SU-DHL-6 (cell line): ENCODE measurements around the gene EPHB6.

ENCODE experiments used
- H2AFZ ChIP-seq: fragments of 200-600 bp; sonication (generic); 2 replicates; pipeline ENCODE4 v1.6.1; 2014; ENCODE audit warnings: low read depth, mild to moderate bottlenecking, moderate library complexity, mixed read lengths, antibody characterized with exemption, low read length; ENCODE audit not compliant: severe bottlenecking
- H3F3A ChIP-seq: fragments of 200-600 bp; shearing (Covaris generic); 2 replicates; pipeline ENCODE4 v1.6.0; 2016; ENCODE audit warnings: antibody characterized with exemption, mild to moderate bottlenecking; ENCODE audit not compliant: insufficient read depth
- H3K27ac ChIP-seq: fragments of 200-600 bp; sonication (generic); 2 replicates; pipeline ENCODE4 v1.5.1; 2016; ENCODE audit warnings: low read depth, mild to moderate bottlenecking, low read length, moderate library complexity, mixed read lengths
- H3K27me3 ChIP-seq: fragments of 200-600 bp; sonication (generic), shearing (Covaris generic); 2 replicates; pipeline ENCODE4 v1.6.0; 2014; ENCODE audit warnings: mild to moderate bottlenecking, low read length
- H3K36me3 ChIP-seq: fragments of 200-600 bp; sonication (generic); 2 replicates; pipeline ENCODE4 v1.6.1; 2014; ENCODE audit warnings: mild to moderate bottlenecking, low read length, mixed read lengths
- H3K4me2 ChIP-seq: fragments of 300-600, 200-600 bp; shearing (Covaris generic), sonication (generic); 2 replicates; pipeline ENCODE4 v1.6.0; 2014; ENCODE audit warnings: low read length, low read depth, mild to moderate bottlenecking; ENCODE audit not compliant: poor library complexity, severe bottlenecking
- H3K4me3 ChIP-seq: fragments of 200-600 bp; sonication (generic); 2 replicates; pipeline ENCODE4 v1.5.1; 2014; ENCODE audit warnings: antibody characterized with exemption, low read length, mild to moderate bottlenecking, mixed read lengths; ENCODE audit not compliant: insufficient read depth, poor library complexity, severe bottlenecking
- H3K79me2 ChIP-seq: fragments of 200-600 bp; sonication (generic); 2 replicates; pipeline ENCODE4 v1.6.1; 2014; ENCODE audit warnings: mild to moderate bottlenecking, low read length, moderate library complexity; ENCODE audit not compliant: insufficient read depth
- H3K9ac ChIP-seq: fragments of 200-600 bp; sonication (generic); 2 replicates; pipeline ENCODE4 v1.7.0; 2014; ENCODE audit warnings: mild to moderate bottlenecking, low read length
- H3K9me2 ChIP-seq: fragments of 200-600 bp; sonication (generic); replicated peaks from 2 replicates; pipeline ENCODE4 v1.6.1; 2014; ENCODE audit warnings: low read length; ENCODE audit not compliant: insufficient read depth
- H3K9me3 ChIP-seq: fragments of 200-600 bp; sonication (generic); 2 replicates; pipeline ENCODE4 v1.6.1; 2014; ENCODE audit warnings: low read length, mixed read lengths; ENCODE audit not compliant: insufficient read depth
- H4K20me1 ChIP-seq: fragments of 200-600 bp; sonication (generic); 2 replicates; pipeline ENCODE4 v1.6.1; 2014; ENCODE audit warnings: low read depth, mild to moderate bottlenecking, antibody characterized with exemption, low read length, moderate library complexity, mixed read lengths
- CTCF ChIP-seq: fragments of 200-600 bp; sonication (generic); IDR thresholded peaks from one replicate; pipeline ENCODE4 v1.5.1; 2017; ENCODE audit warnings: antibody characterized with exemption, mild to moderate bottlenecking, low read length, moderate library complexity; ENCODE audit not compliant: insufficient read depth, poor library complexity, severe bottlenecking
- EZH2phosphoT487 ChIP-seq: fragments of 200-600 bp; sonication (generic), shearing (Covaris generic); conservative IDR thresholded peaks from 2 replicates; pipeline ENCODE4 v1.6.1; 2018; ENCODE audit warnings: mild to moderate bottlenecking, antibody characterized with exemption, low read length, moderate library complexity, mixed read lengths

EPHB6 gene

GRCh38 chr7:142876991-142877910, 22.4 kb downstream of the EPHB6 start:
- H3K9ac ChIP-seq, result no peak overlapping the region
- no peaks in the 10 kb centered on the region for H3K9me2 ChIP-seq
- H3K36me3 ChIP-seq, result no peaks in the 10 kb centered on the region
- no peak overlapping the region for H3K4me2 ChIP-seq
- no peak overlapping the region for H3K27ac ChIP-seq
- no peaks in the 10 kb centered on the region for H3K79me2 ChIP-seq
- no peaks in the 10 kb centered on the region for H3F3A ChIP-seq
- H3K9me3 ChIP-seq, result no peaks in the 10 kb centered on the region
- no peak for TF ChIP-seq CTCF
- no peaks in the 10 kb centered on the region for H3K27me3 ChIP-seq
- H3K4me3 ChIP-seq, result no peak overlapping the region
- no peaks in the 10 kb centered on the region for H4K20me1 ChIP-seq
- no peak overlapping the region for H2AFZ ChIP-seq

GRCh38 chr7:142878315-142878714, 23.4 kb downstream of the EPHB6 start:
- no peaks in the 10 kb centered on the region for H3K9me3 ChIP-seq
- no peak overlapping the region for H3K9ac ChIP-seq
- no peaks in the 10 kb centered on the region for H3K27me3 ChIP-seq
- H3F3A ChIP-seq, result no peaks in the 10 kb centered on the region
- no peak overlapping the region for H3K27ac ChIP-seq
- TF ChIP-seq CTCF (no peak), EZH2phosphoT487 (no peak)
- H3K4me2 ChIP-seq, result no peak overlapping the region
- no peaks in the 10 kb centered on the region for H3K79me2 ChIP-seq
- H2AFZ ChIP-seq, result no peak overlapping the region
- no peaks in the 10 kb centered on the region for H4K20me1 ChIP-seq
- H3K9me2 ChIP-seq, result no peaks in the 10 kb centered on the region
- no peaks in the 10 kb centered on the region for H3K36me3 ChIP-seq
- no peak overlapping the region for H3K4me3 ChIP-seq

- Histone ChIP-seq H3K9ac (no peak overlapping the region), H3K36me3 (no peaks in the 10 kb centered on the region), H3K9me2 (no peaks in the 10 kb centered on the region), H3K9me3 (no peaks in the 10 kb centered on the region), H3K4me3 (no peak overlapping the region), H3K27me3 (no peaks in the 10 kb centered on the region), H4K20me1 (no peaks in the 10 kb centered on the region), H3F3A (no peaks in the 10 kb centered on the region), H3K27ac (no peak overlapping the region), H3K4me2 (no peak overlapping the region), H3K79me2 (no peaks in the 10 kb centered on the region), H2AFZ (no peak overlapping the region)
- TF ChIP-seq EZH2phosphoT487, result no peak
- TF ChIP-seq CTCF, result no peak
Observed at GRCh38 chr7:142879060-142879459, 24.2 kb downstream of the EPHB6 start.
